Ishikawa (cell line): ENCODE data around the gene PLCB1.
A peak's percentile ranks its signal among the peaks of the same experiment; 100 is the strongest.

Experiments used
- CEBPB ChIP-seq: IDR thresholded peaks from 2 replicates; pipeline ENCODE4 v1.6.1; 2012
- CREB1 ChIP-seq: IDR thresholded peaks from 2 replicates; pipeline ENCODE4 v1.6.1; 2012; ENCODE audit warnings: low read depth
- EGR1 ChIP-seq: IDR thresholded peaks from 2 replicates; pipeline ENCODE4 v1.6.1; 2012
- EP300 ChIP-seq: IDR thresholded peaks from 2 replicates; pipeline ENCODE4 v1.6.1; 2012; ENCODE audit warnings: borderline replicate concordance
- FOXM1 ChIP-seq: IDR thresholded peaks from 2 replicates; pipeline ENCODE4 v1.6.1; 2012; ENCODE audit warnings: low read depth, borderline replicate concordance
- NFIC ChIP-seq: IDR thresholded peaks from 2 replicates; pipeline ENCODE4 v1.6.1; 2012
- RAD21 ChIP-seq: IDR thresholded peaks from 2 replicates; pipeline ENCODE4 v1.6.1; 2012; ENCODE audit warnings: low read depth
- REST ChIP-seq: IDR thresholded peaks from 2 replicates; pipeline ENCODE4 v1.6.1; 2012; ENCODE audit warnings: low read depth, mild to moderate bottlenecking
- TAF1 ChIP-seq: IDR thresholded peaks from 2 replicates; pipeline ENCODE4 v1.6.1; 2012; ENCODE audit warnings: low read depth, mild to moderate bottlenecking
- TCF12 ChIP-seq: IDR thresholded peaks from 2 replicates; pipeline ENCODE4 v1.6.1; 2012; ENCODE audit warnings: low read depth
- TEAD4 ChIP-seq: IDR thresholded peaks from 2 replicates; pipeline ENCODE4 v1.6.1; 2012
- USF1 ChIP-seq: IDR thresholded peaks from 2 replicates; pipeline ENCODE4 v1.6.1; 2012
- YY1 ChIP-seq: IDR thresholded peaks from 2 replicates; pipeline ENCODE4 v1.6.1; 2012; ENCODE audit warnings: low read depth
- ZBTB7A ChIP-seq: IDR thresholded peaks from 2 replicates; pipeline ENCODE4 v1.6.1; 2012; ENCODE audit warnings: low read depth
- TF ChIP-seq, protein P1 (sequence below): IDR thresholded peaks from 2 replicates; pipeline ENCODE4 v1.6.1; 2012

PLCB1 gene

GRCh38 chr20:8790442-8791074 is 658.5 kb downstream of the PLCB1 start:
- TF ChIP-seq CREB1, result no peak
- no peak for TF ChIP-seq EP300
- TF ChIP-seq RAD21, result peak; percentile 84

DNA sequence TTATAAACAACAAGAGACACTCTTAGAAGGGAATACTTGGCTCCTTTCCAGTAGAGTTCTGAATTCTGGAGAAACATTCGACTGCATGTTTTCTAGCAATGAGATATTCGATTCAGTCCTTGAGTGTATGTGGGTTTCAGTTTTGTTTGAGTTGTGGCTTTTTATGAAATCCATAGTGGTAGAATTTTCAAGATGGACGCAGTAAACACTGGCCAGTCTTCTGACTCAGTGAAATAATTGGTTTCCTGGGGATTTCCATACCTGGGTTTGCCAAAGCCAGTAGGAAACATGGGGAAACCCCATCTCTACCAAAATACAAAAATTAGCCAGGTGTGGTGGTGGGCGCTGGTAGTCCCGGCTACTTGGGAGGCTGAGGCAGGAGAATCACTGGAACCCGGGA is 663.3 kb downstream of the PLCB1 start:
- TF ChIP-seq TCF12 (no peak), YY1 (no peak), TEAD4 (no peak), RAD21 (no peak), CREB1 (no peak), FOXM1 (no peak), USF1 (no peak), NFIC (no peak), REST (no peak), EP300 (no peak), ZBTB7A (no peak), TAF1 (no peak), EGR1 (no peak), CEBPB (no peak)
- TF ChIP-seq, protein P1, sequence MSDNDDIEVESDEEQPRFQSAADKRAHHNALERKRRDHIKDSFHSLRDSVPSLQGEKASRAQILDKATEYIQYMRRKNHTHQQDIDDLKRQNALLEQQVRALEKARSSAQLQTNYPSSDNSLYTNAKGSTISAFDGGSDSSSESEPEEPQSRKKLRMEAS, result no peak

GRCh38 chr20:8796088-8796660 is 664.1 kb downstream of the PLCB1 start:
- no peak for TF ChIP-seq EP300
- TF ChIP-seq TCF12, result no peak
- TF ChIP-seq TEAD4, result no peak
- TF ChIP-seq USF1, result no peak
- TF ChIP-seq, protein P1, result no peak
- no peak for TF ChIP-seq REST
- TF ChIP-seq RAD21, result no peak
- no peak for TF ChIP-seq TAF1
- no peak for TF ChIP-seq NFIC

DNA sequence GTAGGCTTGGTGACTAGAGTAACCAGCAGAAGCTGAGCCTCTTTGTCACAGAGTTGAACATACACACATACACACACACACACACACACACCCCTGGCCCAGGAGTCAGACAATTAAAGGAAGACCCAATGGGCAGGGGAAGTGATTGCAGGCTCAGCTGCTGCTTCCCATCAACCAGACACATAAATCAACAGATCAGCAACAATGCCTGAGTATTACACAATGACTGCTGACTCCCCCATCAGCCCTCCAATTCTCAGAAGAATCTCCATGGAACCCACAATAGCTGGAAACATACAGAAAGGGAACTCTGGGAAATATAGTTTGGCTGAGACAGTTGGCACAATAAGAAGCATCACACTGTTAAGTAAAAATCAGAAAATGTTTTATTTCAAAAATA is 666.4 kb downstream of the PLCB1 start:
- TF ChIP-seq USF1, result no peak
- TF ChIP-seq, protein P1, result no peak
- no peak for TF ChIP-seq ZBTB7A
- TF ChIP-seq FOXM1, result no peak
- no peak for TF ChIP-seq CEBPB
- no peak for TF ChIP-seq RAD21
- TF ChIP-seq CREB1, result no peak

GRCh38 chr20:8800089-8800488 is 668.0 kb downstream of the PLCB1 start:
- peak; percentile 11; the same call in 1 of the 2 replicates for TF ChIP-seq RAD21
- TF ChIP-seq ZBTB7A, result no peak

DNA sequence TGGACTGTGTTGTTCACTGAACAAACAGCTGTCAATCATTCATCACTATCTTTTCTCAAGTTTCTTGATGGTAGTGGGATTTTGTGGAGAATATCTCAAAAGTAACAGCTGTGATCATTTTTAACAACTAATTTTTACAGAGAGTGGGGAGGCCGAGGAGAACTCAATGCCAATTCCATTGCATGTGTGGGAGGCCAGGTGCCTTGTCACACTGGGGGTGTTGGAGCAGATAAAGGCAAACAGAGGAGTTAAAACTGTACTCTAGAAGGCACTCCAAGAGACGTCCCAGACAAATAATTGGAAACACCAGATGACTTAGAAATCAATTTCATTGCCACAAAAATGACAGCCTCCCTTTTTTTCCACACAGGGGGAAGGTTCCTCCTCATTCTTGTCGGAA is 669.6 kb downstream of the PLCB1 start:
- TF ChIP-seq EP300 (no peak), CREB1 (no peak)
